ENCODE results near the gene PCSK4. TPM values are rescaled to one million over a fixed set of nuclear protein-coding genes. Genes with fewer than 3 reads are reported as not detected.

The PCSK4 gene
- polyA plus RNA-seq, 1 of the 3 experiments (the other 2 are of a cell fraction) = 6.6 TPM

GRCh38 chr19:1456121-1456900, 33.8 kb downstream of the PCSK4 start (continued):
- TF ChIP-seq IRF3 (IDR thresholded peaks at IDR 0.05; ENCODE audit: low read depth, low read length) (no peak), NRF1 (IDR thresholded peaks at IDR 0.05; ENCODE audit: low read depth, low read length) (no peak), MXI1 (IDR thresholded peaks at IDR 0.05; ENCODE audit: low read depth, low read length) (no peak), GATA2 (CRISPR knock-in tag; IDR thresholded peaks at IDR 0.05) (no peak), EZH2phosphoT487 (IDR thresholded peaks at IDR 0.05; ENCODE audit: borderline replicate concordance, low read depth) (no peak)

GRCh38 chr19:1455336-1456120, 34.6 kb downstream of the PCSK4 start:
- WGBS (ENCODE audit: low lambda C conversion rate) = 84% methylated on average over 21 of the region's 42 CpGs
- no peaks in the 10 kb centered on the region for H3K79me2 ChIP-seq (ENCODE audit: insufficient read depth)
- H3K4me3 ChIP-seq (ENCODE audit: low read depth in 2 of 2, low read length in 1 of 2) = no peak overlapping the region
- H2AFZ ChIP-seq (ENCODE audit: low read depth) = no peak overlapping the region
- ChIA-PET POLR2A (interaction anchor here (0.6 to 2.7 kb wide), 4 partner anchors 16 to 186 kb away, joined by 3 to 10 read pairs (median 8); partner anchors contain the start of genes CIRBP and REEP6), CTCF (interaction anchor here (0.6 to 3.5 kb wide), 2 partner anchors 11 to 608 kb away, joined by 3 to 16 read pairs; no protein-coding TSS in a partner anchor)
- H3K4me2 ChIP-seq = no peak overlapping the region
- TF ChIP-seq ZBTB33 (IDR thresholded peaks at IDR 0.05; ENCODE audit: borderline replicate concordance, low read depth) (no peak), REST (IDR thresholded peaks at IDR 0.05; ENCODE audit: low read depth, low read length) (no peak), MEF2A (IDR thresholded peaks at IDR 0.05; ENCODE audit: borderline replicate concordance, low read depth) (no peak)
- peak; percentile 94 for DNase-seq
- no peaks in the 10 kb centered on the region for H3K27me3 ChIP-seq (ENCODE audit: insufficient read depth)
- H3K4me1 ChIP-seq (ENCODE audit: control insufficient read depth in 1 of 2, insufficient read depth in 2 of 2, low read depth in 1 of 2, low read length in 1 of 2) = peaks cover 0 to 26% of the 10 kb centered on the region in 2 experiments; a peak in 1 of 4 replicates
- H3K9me2 ChIP-seq = no peaks in the 10 kb centered on the region
- no peak overlapping the region for H3K9ac ChIP-seq
- H3F3A ChIP-seq (replicated peaks; ENCODE audit: insufficient read depth) = peaks cover 9% of the 10 kb centered on the region
- H3K9me3 ChIP-seq = no peaks in the 10 kb centered on the region
- peaks cover 18% of the 10 kb centered on the region; the same call in 1 of the 2 replicates for H4K20me1 ChIP-seq (ENCODE audit: insufficient read depth)
- no peak overlapping the region; a peak in 1 of 4 replicates for H3K27ac ChIP-seq (ENCODE audit: low read depth in 2 of 2, low read length in 1 of 2)
- peaks cover 2% of the 10 kb centered on the region in 2 experiments for H3K36me3 ChIP-seq (replicated peaks in 1 of 2; ENCODE audit: control insufficient read depth in 1 of 2, insufficient read depth in 2 of 2, low read length in 1 of 2)

All from SK-N-SH (cell line).